Measurements from ENCODE around the gene ZNF608. TPM values are rescaled to one million over a fixed set of nuclear protein-coding genes. Genes with fewer than 3 reads are reported as not detected.

ZNF608 gene
- total RNA-seq, 1 experiment from 2014 or later: 7.3 TPM

DNA sequence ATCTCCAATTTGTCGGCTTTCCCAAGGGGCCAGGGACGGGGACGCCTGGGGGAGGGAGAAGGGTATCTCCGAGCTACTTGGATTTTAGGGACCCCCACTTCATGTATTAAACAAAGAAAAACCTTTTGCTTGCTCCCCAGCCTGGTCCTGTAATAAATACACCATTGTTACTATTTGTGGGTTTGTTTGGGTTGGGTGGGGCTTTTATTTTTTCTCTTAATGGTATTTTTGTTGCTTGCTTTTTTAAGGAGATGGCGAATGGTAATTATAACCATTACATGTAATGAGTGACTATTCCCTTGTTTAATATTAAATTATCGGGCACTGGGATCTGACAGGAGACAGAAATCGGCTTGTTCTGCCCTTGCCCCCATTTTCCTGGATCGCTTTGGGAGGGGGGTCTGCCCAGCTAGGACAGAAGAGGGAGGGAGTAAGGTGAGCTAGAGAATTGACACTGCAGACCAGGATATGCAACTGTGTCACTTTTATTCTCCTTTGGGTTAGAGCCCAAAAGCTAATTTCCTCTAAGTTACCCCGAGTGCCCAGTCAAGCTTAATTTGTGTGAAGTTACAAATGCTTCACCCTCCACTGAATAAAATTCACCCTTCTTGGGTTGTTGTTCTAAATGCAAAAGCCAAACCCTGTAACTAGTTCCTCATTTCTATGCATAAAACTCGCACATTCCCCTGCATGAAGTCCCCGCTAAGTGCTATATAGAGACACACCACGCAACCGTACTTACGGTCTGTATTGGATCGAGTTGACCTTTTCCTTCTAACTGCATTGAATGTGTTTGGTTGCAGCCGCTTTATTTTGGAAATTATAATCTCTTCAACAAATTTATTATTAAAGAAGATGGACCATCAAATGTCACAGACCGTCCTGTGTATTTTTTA, 1.6 kb upstream of the ZNF608 start:
- H3K36me3 Mint-ChIP-seq (ENCODE audit: insufficient read depth, unreplicated experiment): peaks cover 37% of the 10 kb centered on the region
- H3K27ac Mint-ChIP-seq (ENCODE audit: unreplicated experiment): peak overlapping the region; percentile 96
- CTCF ChIA-PET: interaction anchor here (0.6 to 1.5 kb wide), 23 partner anchors 7 to 1830 kb away, joined by 3 to 9 read pairs (median 5); no protein-coding TSS in a partner anchor
- no peaks in the 10 kb centered on the region for H3K9me3 Mint-ChIP-seq (ENCODE audit: low read depth, unreplicated experiment)
- intact Hi-C loops (cut with micrococcal nuclease; ENCODE audit: unreplicated experiment): loop anchor here (2.0 to 10.0 kb wide), 10 partner anchors 43 to 1087 kb away; no protein-coding TSS in a partner anchor
- peak overlapping the region; percentile 80 for H3K4me3 Mint-ChIP-seq (ENCODE audit: low read depth, unreplicated experiment)
- BruUV-seq (replicated peaks): TSS peak; percentile 83
- no peaks in the 10 kb centered on the region for H3K27me3 Mint-ChIP-seq (ENCODE audit: unreplicated experiment)
- no peak for DNase-seq
- H3K4me1 Mint-ChIP-seq (ENCODE audit: low read depth, unreplicated experiment): peaks cover 26% of the 10 kb centered on the region
- TF ChIP-seq CTCF (IDR thresholded peaks at IDR 0.05; ENCODE audit: unreplicated experiment): no peak

DNA sequence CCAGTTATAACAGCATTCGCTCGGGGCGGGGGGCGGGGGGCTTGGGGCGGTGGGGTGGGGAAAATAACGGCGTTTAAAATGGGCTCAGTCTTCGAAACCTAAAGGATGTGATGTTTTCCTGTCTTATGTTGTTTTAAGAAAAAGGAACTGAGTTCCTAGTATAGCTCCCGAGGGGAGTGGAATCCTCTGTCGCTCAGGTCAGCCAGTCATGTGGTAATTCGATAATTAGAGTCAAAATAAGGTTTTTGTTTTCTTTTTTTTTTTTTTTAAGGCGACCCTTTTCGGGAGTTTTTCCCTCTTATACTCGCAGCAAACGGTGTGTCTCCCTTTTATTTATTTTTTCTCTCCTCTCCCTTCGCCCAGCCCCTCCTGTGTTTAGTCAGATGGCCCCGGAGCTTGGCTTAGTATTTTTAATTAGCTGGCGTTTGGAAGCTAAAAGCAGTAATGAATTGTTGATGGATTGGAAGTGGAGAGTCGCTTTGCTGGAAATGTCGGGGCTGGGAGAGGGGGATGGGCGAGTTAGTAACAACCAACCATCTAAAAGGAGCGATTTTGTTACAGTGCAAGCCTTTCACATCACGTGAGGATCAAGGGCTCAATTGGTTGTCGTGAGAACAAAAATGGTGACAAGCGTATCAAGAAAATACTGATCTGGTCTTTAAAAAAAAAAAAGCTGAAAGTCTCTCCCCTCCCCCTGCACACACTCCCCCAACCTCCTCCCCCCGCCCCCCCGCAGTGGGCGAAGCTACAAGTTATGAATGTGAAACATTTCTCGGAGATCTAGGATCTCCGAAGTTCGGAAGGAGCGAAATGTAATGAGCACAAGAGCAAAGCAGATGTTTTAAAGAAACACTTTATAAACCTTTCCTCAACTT, 714 bp upstream of the ZNF608 start:
- H3K27ac Mint-ChIP-seq (ENCODE audit: unreplicated experiment): peak overlapping the region; percentile 96

DNA sequence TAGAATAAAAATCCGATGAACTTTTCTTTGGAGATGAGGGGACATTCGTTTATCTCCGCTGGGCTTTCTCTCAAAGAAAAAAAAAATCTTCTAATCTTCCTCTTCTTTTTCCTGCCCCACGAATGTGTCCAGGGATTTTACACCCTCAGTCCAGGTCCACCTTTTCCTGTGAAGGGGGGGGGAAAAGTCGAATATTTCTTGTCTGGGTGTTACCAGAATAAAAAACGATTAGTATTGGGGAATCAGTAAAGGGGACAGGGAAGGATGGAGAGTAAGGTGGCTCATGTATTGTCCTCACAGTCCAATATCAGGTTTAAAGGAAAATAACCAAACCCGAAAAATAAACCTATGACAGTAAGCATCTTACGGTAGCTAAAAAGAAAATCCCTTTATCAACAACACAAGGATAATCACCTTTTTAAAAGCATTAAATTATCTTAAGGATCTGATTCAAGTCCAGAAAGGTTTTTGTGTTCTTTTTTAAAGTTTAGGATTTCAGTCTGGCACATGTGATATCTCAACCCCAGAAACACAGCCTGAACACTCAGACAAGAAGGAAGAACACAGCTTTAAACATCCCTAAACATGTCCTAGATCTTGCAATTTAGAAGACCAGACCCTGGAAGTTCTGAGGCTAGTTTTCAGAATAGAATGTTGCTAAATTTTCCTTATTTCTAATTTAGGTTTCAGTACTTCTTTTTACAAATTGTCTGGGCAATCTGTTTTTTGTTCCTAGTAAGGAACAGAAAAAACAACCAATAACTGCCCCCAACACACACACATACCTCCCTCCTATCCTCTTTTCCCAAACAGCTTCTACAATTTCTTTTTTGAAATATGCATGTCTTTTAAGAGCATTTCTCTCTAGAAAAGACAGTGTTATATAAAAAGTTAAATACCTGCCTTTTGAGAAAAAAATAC, 1.2 kb downstream of the ZNF608 start:
- Mint-ChIP-seq H3K36me3 (ENCODE audit: insufficient read depth, unreplicated experiment) (peaks cover 37% of the 10 kb centered on the region), H3K27me3 (ENCODE audit: unreplicated experiment) (no peaks in the 10 kb centered on the region), H3K9me3 (ENCODE audit: low read depth, unreplicated experiment) (no peaks in the 10 kb centered on the region), H3K4me3 (ENCODE audit: low read depth, unreplicated experiment) (peak overlapping the region; percentile 80), H3K27ac (ENCODE audit: unreplicated experiment) (no peak overlapping the region), H3K4me1 (ENCODE audit: low read depth, unreplicated experiment) (peaks cover 10% of the 10 kb centered on the region)
- intact Hi-C loops (cut with micrococcal nuclease; ENCODE audit: unreplicated experiment): loop anchor here (5.0 to 10.0 kb wide), 6 partner anchors 270 to 1090 kb away; no protein-coding TSS in a partner anchor
- CTCF ChIA-PET: interaction anchor here (0.7 kb wide), 1 partner anchor 164 kb away, joined by 3 read pairs; no protein-coding TSS in a partner anchor
- no TSS peak for BruUV-seq (replicated peaks)
- TF ChIP-seq CTCF (IDR thresholded peaks at IDR 0.05; ENCODE audit: unreplicated experiment): no peak
- DNase-seq: no peak

More for the DNA sequence above, 714 bp upstream of the ZNF608 start:
- intact Hi-C loops (cut with micrococcal nuclease; ENCODE audit: unreplicated experiment): loop anchor here (5.0 to 10.0 kb wide), 6 partner anchors 268 to 1088 kb away; no protein-coding TSS in a partner anchor
- H3K4me1 Mint-ChIP-seq (ENCODE audit: low read depth, unreplicated experiment): peaks cover 26% of the 10 kb centered on the region
- H3K36me3 Mint-ChIP-seq (ENCODE audit: insufficient read depth, unreplicated experiment): peaks cover 37% of the 10 kb centered on the region
- no TSS peak for BruUV-seq (replicated peaks)
- CTCF ChIA-PET: interaction anchor here (0.6 to 1.2 kb wide), 6 partner anchors 86 to 664 kb away, joined by 3 to 8 read pairs (median 4); no protein-coding TSS in a partner anchor
- no peaks in the 10 kb centered on the region for H3K9me3 Mint-ChIP-seq (ENCODE audit: low read depth, unreplicated experiment)
- peak overlapping the region; percentile 80 for H3K4me3 Mint-ChIP-seq (ENCODE audit: low read depth, unreplicated experiment)
- no peaks in the 10 kb centered on the region for H3K27me3 Mint-ChIP-seq (ENCODE audit: unreplicated experiment)
- TF ChIP-seq CTCF (IDR thresholded peaks at IDR 0.05; ENCODE audit: unreplicated experiment): no peak
- peak; percentile 71 for DNase-seq

Measured in Calu3 (cell line).